ENCODE data around the gene TUBA4A. TPM values are rescaled to one million over a fixed set of nuclear protein-coding genes. Genes with fewer than 3 reads are reported as not detected.
A peak's percentile ranks its signal among the peaks of the same experiment; 100 is the strongest.
"Not testable (repeated sequence)": the region's sequence is repeated elsewhere in the genome, so short reads cannot be mapped to it uniquely, and the experiment has no call there.

TUBA4A gene
- total RNA-seq, 1 donor from 2014 or later: 0.14 TPM

DNA sequence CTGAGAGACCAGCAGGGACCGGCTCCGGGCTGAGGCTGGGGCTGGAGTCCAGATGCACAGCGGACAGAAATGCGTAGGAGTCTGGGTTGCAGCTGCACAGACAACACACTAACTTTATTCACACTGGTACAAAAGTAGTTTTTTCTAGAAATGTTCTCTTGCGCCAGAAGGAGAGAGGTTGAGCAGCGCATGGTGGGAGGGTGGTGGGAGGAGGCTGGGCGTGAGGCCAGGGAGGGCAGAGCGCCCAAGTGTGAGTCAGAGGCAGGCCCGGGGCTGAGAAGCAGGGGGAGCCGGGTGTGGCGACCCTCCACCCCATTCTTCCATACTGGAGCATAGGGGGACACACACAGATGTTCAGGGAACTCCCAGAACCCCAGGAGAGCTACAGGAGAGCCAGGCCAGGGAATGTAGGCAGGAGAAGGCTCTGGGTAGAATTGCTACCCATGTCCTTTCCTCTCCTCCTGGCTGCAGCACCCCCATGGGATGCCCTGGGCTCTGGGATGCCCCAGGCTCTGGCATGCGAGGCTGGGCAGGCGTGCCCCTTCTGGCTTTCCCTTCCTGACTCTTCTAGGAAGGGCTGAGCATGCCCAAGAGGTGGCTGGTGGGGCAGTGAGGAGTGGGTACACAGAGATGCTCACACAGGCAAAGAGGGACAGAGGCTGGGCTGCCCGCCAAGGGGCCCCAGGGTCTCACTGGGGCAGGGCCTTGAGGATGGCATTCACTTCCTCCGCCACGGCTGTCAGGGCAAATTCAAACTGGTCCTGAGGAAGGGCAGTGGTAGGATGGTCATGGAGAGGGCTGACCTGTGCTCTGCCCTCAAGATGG is 36.0 kb upstream of the TUBA4A start:
- H3K36me3 Mint-ChIP-seq (ENCODE audit: low read depth): no peaks in the 10 kb centered on the region
- H3K4me3 Mint-ChIP-seq: no peak overlapping the region
- H3K9me3 Mint-ChIP-seq: no peaks in the 10 kb centered on the region
- peaks cover 11% of the 10 kb centered on the region for H3K27me3 Mint-ChIP-seq (ENCODE audit: low read depth)
- DNase-seq (ENCODE audit: low read depth, low spot score): no peak
- TF ChIP-seq, protein P1, sequence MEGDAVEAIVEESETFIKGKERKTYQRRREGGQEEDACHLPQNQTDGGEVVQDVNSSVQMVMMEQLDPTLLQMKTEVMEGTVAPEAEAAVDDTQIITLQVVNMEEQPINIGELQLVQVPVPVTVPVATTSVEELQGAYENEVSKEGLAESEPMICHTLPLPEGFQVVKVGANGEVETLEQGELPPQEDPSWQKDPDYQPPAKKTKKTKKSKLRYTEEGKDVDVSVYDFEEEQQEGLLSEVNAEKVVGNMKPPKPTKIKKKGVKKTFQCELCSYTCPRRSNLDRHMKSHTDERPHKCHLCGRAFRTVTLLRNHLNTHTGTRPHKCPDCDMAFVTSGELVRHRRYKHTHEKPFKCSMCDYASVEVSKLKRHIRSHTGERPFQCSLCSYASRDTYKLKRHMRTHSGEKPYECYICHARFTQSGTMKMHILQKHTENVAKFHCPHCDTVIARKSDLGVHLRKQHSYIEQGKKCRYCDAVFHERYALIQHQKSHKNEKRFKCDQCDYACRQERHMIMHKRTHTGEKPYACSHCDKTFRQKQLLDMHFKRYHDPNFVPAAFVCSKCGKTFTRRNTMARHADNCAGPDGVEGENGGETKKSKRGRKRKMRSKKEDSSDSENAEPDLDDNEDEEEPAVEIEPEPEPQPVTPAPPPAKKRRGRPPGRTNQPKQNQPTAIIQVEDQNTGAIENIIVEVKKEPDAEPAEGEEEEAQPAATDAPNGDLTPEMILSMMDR (conservative IDR thresholded peaks at IDR 0.05): no peak
- H3K27ac Mint-ChIP-seq (ENCODE audit: unreplicated experiment): no peak overlapping the region
- H3K4me1 Mint-ChIP-seq: peaks cover 11% of the 10 kb centered on the region

DNA sequence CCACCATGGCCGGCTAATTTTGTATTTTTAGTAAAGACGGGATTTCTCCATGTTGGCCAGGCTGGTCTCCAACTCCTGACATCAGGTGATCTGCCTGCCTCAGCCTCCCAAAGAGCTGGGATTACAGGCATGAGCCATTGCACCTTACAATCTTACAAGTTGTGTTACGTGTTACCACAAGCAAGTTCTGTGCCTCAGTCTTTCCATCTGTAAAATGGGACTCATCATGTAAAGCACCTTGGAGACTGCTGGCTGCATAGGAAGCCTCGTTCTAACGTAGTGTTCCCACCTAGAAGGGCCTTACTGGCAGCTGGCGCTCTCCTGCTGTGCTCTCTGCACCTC is 35.4 kb upstream of the TUBA4A start:
- no peaks in the 10 kb centered on the region for H3K9me3 Mint-ChIP-seq

DNA sequence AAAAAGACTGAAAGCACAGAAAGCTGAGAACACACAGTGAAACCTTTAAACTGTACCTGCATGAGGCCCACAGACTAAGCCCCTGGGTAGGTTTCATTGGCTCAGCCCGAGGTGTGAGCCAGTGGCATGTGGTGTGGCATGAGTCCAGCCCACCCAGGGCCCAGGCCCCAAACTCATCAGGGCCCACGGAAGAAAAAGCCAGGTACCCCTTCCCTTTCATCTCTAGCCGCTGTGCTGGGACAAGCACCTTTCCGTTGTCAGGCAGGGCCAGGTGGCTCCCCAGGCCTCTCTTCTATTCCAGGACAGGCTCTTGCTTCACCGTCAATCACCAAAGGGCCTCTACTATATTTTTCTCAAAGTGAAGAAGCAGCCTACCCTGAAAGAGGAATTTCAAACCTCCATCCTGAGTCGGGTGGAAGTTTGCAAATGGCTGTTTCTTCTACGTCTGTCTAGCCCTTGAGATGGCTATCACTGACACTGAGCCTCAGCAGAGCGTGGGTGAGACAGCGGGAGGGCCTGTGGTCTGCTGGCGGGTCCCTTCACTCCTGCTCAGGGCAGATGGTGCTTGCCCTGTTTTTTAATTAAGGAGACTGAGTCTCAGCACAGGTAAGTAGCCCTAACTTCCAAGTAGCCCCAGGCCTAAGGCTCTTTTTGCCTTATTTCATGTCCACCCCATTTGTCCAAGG is 34.0 kb upstream of the TUBA4A start:
- H3K36me3 Mint-ChIP-seq (ENCODE audit: low read depth): no peaks in the 10 kb centered on the region
- no peak for DNase-seq (ENCODE audit: low read depth, low spot score)
- H3K9me3 Mint-ChIP-seq: no peaks in the 10 kb centered on the region
- peaks cover 5% of the 10 kb centered on the region for H3K4me1 Mint-ChIP-seq
- no peak overlapping the region for H3K27ac Mint-ChIP-seq (ENCODE audit: unreplicated experiment)
- TF ChIP-seq, protein P1 (conservative IDR thresholded peaks at IDR 0.05): no peak
- no peak overlapping the region for H3K4me3 Mint-ChIP-seq
- peaks cover 11% of the 10 kb centered on the region for H3K27me3 Mint-ChIP-seq (ENCODE audit: low read depth)

More for the DNA sequence above, 35.4 kb upstream of the TUBA4A start:
- peaks cover 7% of the 10 kb centered on the region for H3K4me1 Mint-ChIP-seq
- H3K27ac Mint-ChIP-seq (ENCODE audit: unreplicated experiment): no peak overlapping the region
- no peak overlapping the region for H3K4me3 Mint-ChIP-seq
- H3K36me3 Mint-ChIP-seq (ENCODE audit: low read depth): no peaks in the 10 kb centered on the region
- no peak for DNase-seq (ENCODE audit: low read depth, low spot score)
- peaks cover 11% of the 10 kb centered on the region for H3K27me3 Mint-ChIP-seq (ENCODE audit: low read depth)
- TF ChIP-seq, protein P1 (conservative IDR thresholded peaks at IDR 0.05): no peak

DNA sequence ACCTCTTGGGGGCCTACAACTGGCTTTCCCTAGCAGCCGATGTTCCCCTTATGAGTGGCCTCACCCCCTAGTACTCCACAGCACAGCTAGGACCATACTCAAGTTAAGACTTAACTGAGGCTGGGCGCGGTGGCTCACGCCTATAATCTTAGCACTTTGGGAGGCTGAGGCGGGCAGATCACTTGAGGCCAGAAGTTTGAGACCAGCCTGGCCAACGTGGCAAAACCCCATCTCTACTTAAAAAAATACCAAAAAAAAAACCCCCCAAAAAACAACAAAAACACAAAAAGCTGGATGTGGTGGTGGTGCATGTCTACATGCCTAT is 33.4 kb upstream of the TUBA4A start:
- not testable (repeated sequence) for H3K27ac Mint-ChIP-seq (ENCODE audit: unreplicated experiment); H3K9me3 Mint-ChIP-seq; DNase-seq (ENCODE audit: low read depth, low spot score); H3K4me1 Mint-ChIP-seq; H3K27me3 Mint-ChIP-seq (ENCODE audit: low read depth); H3K4me3 Mint-ChIP-seq; H3K36me3 Mint-ChIP-seq (ENCODE audit: low read depth)

DNA sequence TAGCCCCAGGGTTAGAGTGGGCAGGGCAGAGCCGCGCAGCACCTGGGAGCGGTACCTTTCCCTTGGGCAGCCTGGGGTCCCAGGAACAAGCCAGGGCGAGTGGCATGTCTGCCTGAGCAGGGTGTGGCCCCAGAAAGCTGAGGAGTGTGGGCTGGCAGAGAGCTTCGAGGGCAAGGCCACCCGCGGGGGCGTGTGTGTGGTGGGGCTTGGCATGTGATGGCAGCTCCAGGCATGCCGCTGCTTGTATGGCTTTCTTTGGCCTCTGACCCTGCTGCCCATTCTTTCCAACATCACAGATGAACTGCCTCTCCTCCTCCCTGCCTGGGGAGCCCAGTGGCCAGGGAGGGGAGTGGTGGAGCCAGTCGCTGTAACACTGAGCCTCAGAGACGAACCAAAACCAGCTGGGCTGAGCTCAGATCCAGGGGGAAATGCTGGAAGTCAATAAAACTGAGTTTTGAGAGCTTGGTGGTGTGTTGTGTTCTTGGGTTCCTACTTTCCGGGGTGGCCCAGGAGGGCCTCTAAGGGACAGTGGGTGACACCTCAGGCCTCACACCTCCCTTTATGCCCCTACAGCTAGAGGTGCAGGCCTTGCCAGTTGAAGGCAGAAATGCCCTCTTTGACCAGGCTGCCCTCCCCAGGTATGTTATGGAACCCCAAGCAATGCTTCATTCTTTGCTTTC is 32.9 kb upstream of the TUBA4A start:
- peaks cover 5% of the 10 kb centered on the region for H3K4me1 Mint-ChIP-seq
- H3K36me3 Mint-ChIP-seq (ENCODE audit: low read depth): no peaks in the 10 kb centered on the region
- H3K27me3 Mint-ChIP-seq (ENCODE audit: low read depth): peaks cover 5% of the 10 kb centered on the region
- no peaks in the 10 kb centered on the region for H3K9me3 Mint-ChIP-seq
- TF ChIP-seq, protein P1 (conservative IDR thresholded peaks at IDR 0.05): no peak
- H3K27ac Mint-ChIP-seq (ENCODE audit: unreplicated experiment): no peak overlapping the region
- DNase-seq (ENCODE audit: low read depth, low spot score): no peak
- H3K4me3 Mint-ChIP-seq: peak overlapping the region; percentile 18

All from neural crest cell (in vitro differentiated cells).